ENCODE results near the gene B4GALT6.
A peak's percentile ranks its signal among the peaks of the same experiment; 100 is the strongest.

B4GALT6 gene

DNA sequence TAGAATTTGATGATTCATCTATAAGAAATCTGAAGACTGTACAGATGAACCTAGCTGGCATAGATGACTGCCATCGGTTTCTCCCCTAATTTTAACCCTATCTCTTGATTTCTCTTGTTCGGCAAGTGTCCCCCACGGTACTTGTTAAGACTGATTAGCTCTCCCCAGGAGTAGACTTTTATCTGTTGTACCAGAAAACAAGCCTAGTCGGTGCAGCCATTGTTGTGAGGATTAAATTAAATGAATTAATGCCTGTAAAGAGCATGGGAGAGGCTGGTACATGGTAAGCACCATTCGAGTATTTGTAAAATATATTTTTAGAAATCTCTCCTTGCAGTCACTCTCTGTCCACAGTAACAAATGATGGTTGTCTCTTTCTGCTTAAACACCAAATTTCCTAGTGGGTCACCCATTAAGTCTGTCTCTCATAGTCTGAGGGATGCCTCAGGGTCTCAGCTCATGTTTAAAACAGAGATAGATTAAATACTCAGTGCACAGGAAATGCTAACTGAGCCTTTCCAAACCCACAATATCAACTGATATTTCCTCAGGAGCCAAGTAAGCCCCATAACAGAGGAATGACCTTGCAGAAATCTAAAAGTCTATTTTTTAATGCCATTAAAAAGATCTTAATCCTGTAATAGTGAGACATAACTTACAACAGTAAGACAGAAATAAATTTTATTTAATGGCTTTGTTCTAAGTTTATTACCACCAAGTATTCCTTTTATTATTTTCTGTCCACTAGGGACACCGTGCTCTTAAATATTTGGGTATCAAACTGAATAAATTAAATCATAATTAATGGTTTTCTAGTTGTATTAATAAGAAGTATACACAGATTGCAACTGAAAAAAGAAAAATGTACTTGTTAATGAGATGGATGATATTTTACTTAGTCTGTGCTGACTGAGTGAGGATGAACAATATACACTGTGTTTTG is 2.9 kb upstream of the B4GALT6 start:
- DNase-seq: no peak

DNA sequence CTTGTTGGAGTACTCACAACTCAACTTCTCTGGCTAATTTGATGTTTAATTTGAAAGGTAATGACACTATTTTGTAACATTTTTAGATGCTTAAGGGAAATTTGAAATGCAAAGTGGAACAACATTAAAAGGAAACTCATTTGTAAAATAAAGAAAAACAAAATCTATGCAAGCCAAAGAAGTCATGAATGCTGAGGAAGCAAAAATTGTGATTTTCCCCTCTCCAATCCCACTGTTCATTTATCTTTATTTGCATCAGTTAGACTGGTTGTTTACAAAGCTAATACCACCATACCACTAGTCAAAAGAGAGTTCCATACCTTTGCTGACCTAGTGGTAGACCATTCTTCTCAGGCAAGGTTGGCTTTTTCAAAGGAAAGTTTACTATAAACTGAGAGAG is 2.2 kb upstream of the B4GALT6 start:
- DNase-seq: no peak

GRCh38 chr18:31685097-31686082 is 1.0 kb upstream of the B4GALT6 start:
- peak; percentile 83 for DNase-seq

DNA sequence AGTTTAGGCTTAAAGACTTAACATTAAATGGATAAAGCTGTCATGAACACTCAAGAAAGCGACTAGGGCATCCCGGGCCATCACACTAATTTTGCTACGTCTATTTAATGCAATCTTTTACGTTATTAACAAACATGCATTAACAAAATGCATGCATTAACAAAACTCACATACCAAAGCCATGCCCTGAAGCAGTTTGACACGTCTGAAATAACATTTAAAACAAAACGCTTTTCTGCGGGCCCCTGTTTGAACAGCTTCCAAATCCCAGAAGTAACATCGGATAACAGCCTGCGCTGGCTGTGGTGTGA is 458 bp downstream of the B4GALT6 start:
- no peak for DNase-seq

- no peak for DNase-seq
These were observed 1.3 kb downstream of the B4GALT6 start for GRCh38 chr18:31683106-31683505.

GRCh38 chr18:31680831-31681568 is 3.4 kb downstream of the B4GALT6 start:
- DNase-seq: no peak

GRCh38 chr18:31680433-31680811 is 4.0 kb downstream of the B4GALT6 start:
- DNase-seq: no peak

DNA sequence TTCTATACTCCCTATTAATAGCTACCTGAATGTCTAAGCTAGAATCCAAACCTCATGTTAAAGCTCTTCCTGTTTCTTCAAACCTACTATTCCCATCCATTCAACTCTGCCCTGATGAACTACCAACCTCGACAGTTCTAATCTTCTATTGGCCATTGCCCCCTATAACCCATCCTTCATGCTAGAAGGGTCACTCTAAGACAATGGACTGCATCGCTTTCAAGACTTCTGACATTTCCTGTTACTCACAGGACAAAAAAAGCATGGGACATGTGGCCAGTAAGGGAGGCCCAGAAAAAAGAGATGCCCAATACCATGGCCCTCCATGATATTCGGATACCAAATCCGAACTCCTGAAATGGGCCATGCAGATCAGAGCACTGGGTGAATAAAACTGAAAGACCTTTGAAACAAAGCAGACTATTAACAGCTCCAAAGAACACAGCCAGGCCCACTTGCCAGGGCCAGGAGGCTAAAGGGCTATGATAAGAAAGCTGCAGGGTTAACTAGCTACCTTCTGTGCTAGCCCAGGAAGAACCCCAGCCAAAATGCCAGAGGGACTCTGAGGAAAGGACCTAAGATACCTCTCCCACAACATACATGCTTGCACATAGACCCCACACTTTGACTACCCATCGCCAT is 4.5 kb downstream of the B4GALT6 start:
- DNase-seq: no peak

DNA sequence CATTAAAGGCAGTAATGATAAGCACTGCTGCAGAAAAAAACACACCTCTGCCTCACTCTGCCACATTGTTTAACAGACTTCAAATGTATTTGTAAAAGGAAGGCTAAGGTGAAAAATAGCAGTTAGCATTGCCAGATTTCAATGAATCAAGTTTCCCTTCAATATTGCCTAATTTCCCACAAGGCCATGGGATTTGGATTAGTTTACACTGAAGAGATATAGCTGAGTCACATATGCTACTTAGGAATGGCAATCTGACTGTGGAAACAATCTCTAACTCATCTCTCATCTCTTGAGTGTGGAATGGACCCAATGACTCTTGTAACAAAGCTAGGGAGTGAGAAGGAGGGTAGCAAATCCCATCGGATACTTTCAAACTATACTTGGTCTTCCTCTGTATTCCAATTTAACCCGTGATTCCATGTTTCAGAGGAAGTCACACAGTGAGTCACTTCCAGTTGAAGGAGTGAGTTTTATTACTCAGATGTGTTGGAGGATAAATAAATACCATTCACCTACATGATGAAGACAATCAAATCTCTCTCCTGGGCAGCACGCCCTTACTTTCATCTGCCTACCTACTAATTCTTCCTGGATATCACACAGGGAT is 5.1 kb downstream of the B4GALT6 start:
- no peak for DNase-seq

- DNase-seq: no peak
These were observed 6.0 kb downstream of the B4GALT6 start for GRCh38 chr18:31678425-31678824.

- DNase-seq: no peak
These were observed 6.8 kb downstream of the B4GALT6 start for GRCh38 chr18:31677592-31677991.

- no peak for DNase-seq
These were observed 9.0 kb downstream of the B4GALT6 start for GRCh38 chr18:31675404-31675803.

DNA sequence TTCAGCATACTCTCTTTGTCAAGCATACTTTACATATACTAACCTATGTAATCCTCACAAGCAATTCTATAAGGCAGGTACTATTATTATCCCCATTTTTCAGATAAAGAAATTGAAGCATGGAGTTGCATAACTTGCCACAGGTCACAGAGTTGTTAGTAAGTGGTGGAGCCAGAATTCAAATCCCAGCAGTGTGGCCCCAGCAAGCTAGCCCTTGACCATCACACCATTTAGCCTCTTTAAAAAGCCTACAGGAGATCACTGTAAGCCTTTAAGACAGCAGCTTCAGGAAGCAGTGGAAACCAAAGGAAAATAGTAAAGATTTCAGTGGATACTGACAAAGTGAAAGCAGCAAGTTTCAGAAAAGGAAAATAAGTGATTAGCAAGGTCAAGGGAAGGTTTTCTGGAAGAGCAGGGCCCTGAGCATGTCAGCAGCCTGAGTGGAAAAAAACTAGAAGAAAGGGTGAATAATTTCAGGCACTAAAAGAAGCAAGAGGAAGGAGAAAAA is 11.7 kb downstream of the B4GALT6 start:
- no peak for DNase-seq

GRCh38 chr18:31671951-31672350 is 12.4 kb downstream of the B4GALT6 start:
- no peak for DNase-seq

DNA sequence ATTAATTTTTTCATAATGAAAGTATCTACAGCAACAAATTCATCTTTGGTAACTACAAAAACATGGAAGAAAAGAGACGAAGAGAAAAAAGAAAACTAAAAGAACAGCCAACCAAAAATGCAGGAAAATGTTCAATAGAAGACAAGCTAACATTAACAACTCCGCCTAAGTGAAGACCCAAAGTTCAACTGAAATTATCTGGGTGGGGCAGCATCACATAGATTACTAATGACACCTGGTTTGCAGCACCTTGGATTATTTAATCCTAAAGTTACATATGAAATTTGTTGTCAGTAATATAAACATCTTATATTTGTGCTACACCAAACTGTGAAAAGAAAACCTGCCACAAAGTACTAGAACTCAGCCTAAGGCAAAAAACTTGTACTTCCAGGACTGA is 14.8 kb downstream of the B4GALT6 start:
- DNase-seq: no peak

DNA sequence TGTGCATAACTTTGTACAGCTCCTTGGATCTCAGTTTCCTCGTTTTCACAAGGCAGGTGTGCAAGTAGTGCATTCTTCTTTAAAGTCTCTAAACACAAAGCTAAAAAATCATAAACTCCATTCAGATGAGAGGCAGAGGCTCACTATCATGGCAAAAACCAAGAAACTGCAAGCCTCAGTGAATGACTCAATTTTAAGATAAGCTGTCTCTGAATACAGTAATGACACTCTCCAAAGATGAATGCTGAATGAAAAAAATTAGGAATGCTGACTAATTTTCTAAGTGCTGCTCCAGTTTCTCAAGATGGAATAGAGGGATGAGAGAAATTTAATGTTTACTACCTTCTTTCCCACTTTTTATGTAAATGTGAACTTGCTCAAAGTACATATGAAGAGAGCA is 17.2 kb downstream of the B4GALT6 start:
- DNase-seq: no peak

GRCh38 chr18:31666055-31666454 is 18.3 kb downstream of the B4GALT6 start:
- DNase-seq: no peak

DNA sequence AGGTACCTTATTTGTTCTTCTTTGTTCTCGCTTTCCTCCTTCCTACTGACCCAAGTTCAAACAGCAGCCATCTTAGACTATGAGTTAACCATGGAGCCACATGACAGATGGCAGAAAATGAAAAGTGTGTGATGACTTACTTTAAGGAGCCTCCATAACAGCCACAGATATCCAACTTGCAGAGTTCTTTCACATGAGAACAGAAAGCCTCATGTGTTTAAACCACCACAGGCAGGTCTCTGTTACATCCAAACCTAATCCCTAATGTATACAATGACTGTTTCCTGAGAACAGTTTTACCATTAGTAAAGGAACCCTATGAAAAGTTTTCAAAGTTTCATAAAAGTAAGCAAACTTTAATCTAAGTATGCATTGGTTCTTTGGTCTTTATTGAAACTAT is 20.3 kb downstream of the B4GALT6 start:
- DNase-seq: no peak

- DNase-seq: no peak
These were observed 22.4 kb downstream of the B4GALT6 start for GRCh38 chr18:31661965-31662364.

GRCh38 chr18:31660763-31661162 is 23.6 kb downstream of the B4GALT6 start:
- no peak for DNase-seq

DNA sequence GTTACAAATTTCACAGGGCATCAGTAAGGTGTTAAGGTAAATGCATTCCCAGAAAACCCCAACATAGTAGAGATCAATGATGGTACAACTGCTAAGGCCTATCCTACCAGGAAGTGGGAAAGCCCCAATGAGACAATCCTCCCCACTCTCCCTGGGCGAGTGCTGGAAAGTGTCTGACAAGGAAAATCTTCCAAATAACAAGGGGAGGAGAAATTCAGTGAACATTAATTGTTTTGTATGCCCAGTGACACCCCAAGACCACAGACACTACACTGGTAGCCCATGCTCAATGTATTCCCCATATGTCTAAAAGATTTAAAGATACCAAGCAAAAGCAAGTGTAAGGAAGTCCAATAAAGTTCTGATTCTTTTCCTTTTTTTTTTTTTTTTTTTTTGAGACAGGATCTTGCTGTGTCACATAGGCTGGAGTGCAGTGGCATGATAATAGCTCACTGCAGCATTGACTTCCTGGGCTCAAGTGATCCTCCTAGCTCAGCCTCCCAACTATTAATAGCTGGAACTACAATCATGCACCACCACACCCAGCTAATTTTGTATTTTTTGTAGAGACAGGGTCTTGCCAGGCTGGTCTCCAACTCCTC is 24.7 kb downstream of the B4GALT6 start:
- DNase-seq: no peak

All from NCI-H774 (cell line).